ENCODE data around the gene IQCK. TPM values are rescaled to one million over a fixed set of nuclear protein-coding genes. Genes with fewer than 3 reads are reported as not detected.
A peak's percentile ranks its signal among the peaks of the same experiment; 100 is the strongest.

The IQCK gene
- total RNA-seq, 1 donor from 2014 or later: 19.2 TPM

DNA sequence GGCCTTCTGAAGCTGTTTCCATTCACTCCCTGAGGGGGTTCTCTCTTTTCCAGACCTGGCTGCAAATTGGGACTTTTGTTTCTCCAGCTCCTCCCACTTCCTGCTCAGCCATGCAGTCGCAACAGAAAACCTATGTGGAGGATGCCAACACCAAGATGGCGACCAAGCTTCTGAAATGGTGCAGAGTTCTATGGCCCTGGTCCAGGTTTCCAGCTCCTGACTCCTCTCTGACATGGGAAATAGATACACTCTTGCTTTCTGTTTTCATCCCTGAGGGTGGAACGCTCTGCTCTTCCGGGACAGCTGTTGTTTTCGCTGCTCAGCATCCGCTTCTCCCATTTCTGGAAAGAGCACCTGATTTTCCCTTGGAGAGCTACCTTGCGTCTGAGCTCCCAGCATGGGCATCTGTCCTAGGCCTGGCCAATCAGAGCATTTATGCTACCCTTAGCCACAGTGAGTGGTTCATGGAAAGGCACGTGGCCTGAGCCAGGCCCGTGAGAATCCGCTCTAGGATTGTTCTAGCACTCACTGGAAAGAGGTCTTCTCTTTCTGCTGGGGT, 158.5 kb downstream of the IQCK start:
- TF ChIP-seq POLR2A (IDR thresholded peaks at IDR 0.05) (no peak), CTCF (IDR thresholded peaks at IDR 0.05) (no peak), POLR2AphosphoS5 (IDR thresholded peaks at IDR 0.05; ENCODE audit: insufficient read depth in 1 of 2, low read depth in 1 of 2) (no peak)
- Histone ChIP-seq H3K4me1 (peaks cover 43% of the 10 kb centered on the region), H3K27me3 (no peaks in the 10 kb centered on the region), H3K36me3 (no peaks in the 10 kb centered on the region), H3K4me3 (no peak overlapping the region), H3K27ac (no peak overlapping the region), H3K9me3 (no peaks in the 10 kb centered on the region)
- DNase-seq (ENCODE audit: extremely low spot score in 2 of 2): no peak
- intact Hi-C loops (cut with DNase I): no loop called here

GRCh38 chr16:19878757-19879156, 160.7 kb downstream of the IQCK start:
- H3K4me3 ChIP-seq: no peak overlapping the region
- intact Hi-C loops (cut with DNase I): no loop called here
- no peaks in the 10 kb centered on the region for H3K36me3 ChIP-seq
- DNase-seq (ENCODE audit: extremely low spot score in 2 of 2): no peak
- H3K27me3 ChIP-seq: no peaks in the 10 kb centered on the region
- TF ChIP-seq POLR2AphosphoS5 (IDR thresholded peaks at IDR 0.05; ENCODE audit: insufficient read depth in 1 of 2, low read depth in 1 of 2) (no peak), CTCF (IDR thresholded peaks at IDR 0.05) (no peak), POLR2A (IDR thresholded peaks at IDR 0.05) (no peak)
- no peaks in the 10 kb centered on the region for H3K9me3 ChIP-seq
- H3K27ac ChIP-seq: no peak overlapping the region
- H3K4me1 ChIP-seq: peaks cover 58% of the 10 kb centered on the region

- intact Hi-C loops (cut with DNase I): no loop called here
- no peaks in the 10 kb centered on the region for H3K27me3 ChIP-seq
Observed at GRCh38 chr16:19879241-19879792, 161.2 kb downstream of the IQCK start.

GRCh38 chr16:19881028-19881427, 163.0 kb downstream of the IQCK start:
- no peak for DNase-seq (ENCODE audit: extremely low spot score in 2 of 2)
- no peaks in the 10 kb centered on the region for H3K36me3 ChIP-seq
- H3K4me3 ChIP-seq: no peak overlapping the region
- no peak for TF ChIP-seq POLR2AphosphoS5 (IDR thresholded peaks at IDR 0.05; ENCODE audit: insufficient read depth in 1 of 2, low read depth in 1 of 2)
- TF ChIP-seq CTCF (IDR thresholded peaks at IDR 0.05): no peak
- no peak for TF ChIP-seq POLR2A (IDR thresholded peaks at IDR 0.05)
- peaks cover 56% of the 10 kb centered on the region for H3K4me1 ChIP-seq
- intact Hi-C loops (cut with DNase I): loop anchor here (5.0 kb wide), 2 partner anchors 164 to 184 kb away; partner anchors contain the start of genes IQCK and KNOP1
- no peak overlapping the region for H3K27ac ChIP-seq
- H3K9me3 ChIP-seq: no peaks in the 10 kb centered on the region
- H3K27me3 ChIP-seq: no peaks in the 10 kb centered on the region

More at GRCh38 chr16:19879241-19879792, 161.2 kb downstream of the IQCK start:
- no peak overlapping the region for H3K4me3 ChIP-seq
- no peak for DNase-seq (ENCODE audit: extremely low spot score in 2 of 2)
- H3K9me3 ChIP-seq: no peaks in the 10 kb centered on the region
- TF ChIP-seq CTCF (IDR thresholded peaks at IDR 0.05) (no peak), POLR2A (IDR thresholded peaks at IDR 0.05) (no peak), POLR2AphosphoS5 (IDR thresholded peaks at IDR 0.05; ENCODE audit: insufficient read depth in 1 of 2, low read depth in 1 of 2) (no peak)
- no peaks in the 10 kb centered on the region for H3K36me3 ChIP-seq
- peak overlapping the region; percentile 5 for H3K27ac ChIP-seq
- peaks cover 59% of the 10 kb centered on the region for H3K4me1 ChIP-seq

DNA sequence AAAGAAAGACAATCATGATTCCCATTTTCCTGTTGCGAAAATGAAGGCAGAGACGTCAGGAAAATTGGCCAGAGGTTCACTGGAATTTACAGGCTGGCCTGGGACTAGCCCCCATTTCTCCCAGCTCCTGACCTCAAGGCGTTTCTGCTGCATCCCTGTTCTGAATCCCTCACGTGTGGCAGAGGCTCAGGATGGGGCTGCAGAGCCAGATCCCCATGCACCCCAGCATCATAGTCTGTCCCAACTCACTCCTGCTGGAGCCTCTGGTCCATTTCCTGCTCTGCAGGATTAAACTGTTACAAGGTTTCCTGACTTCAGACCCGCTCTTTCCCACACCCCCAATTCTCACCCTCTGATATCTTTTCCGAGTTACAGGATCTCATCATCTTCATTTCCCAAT, 163.7 kb downstream of the IQCK start:
- H3K4me1 ChIP-seq: peaks cover 55% of the 10 kb centered on the region
- no peak for TF ChIP-seq POLR2A (IDR thresholded peaks at IDR 0.05)
- TF ChIP-seq CTCF (IDR thresholded peaks at IDR 0.05): no peak
- TF ChIP-seq POLR2AphosphoS5 (IDR thresholded peaks at IDR 0.05; ENCODE audit: insufficient read depth in 1 of 2, low read depth in 1 of 2): no peak
- no peaks in the 10 kb centered on the region for H3K27me3 ChIP-seq
- intact Hi-C loops (cut with DNase I): loop anchor here (5.0 kb wide), 2 partner anchors 164 to 184 kb away; partner anchors contain the start of genes IQCK and KNOP1
- DNase-seq (ENCODE audit: extremely low spot score in 2 of 2): no peak
- no peaks in the 10 kb centered on the region for H3K36me3 ChIP-seq
- no peak overlapping the region for H3K27ac ChIP-seq
- H3K4me3 ChIP-seq: no peak overlapping the region
- H3K9me3 ChIP-seq: no peaks in the 10 kb centered on the region

Data from vagina (tissue), 2 donors.